ENCODE data around the gene ZFP64. TPM values are rescaled to one million over a fixed set of nuclear protein-coding genes. Genes with fewer than 3 reads are reported as not detected.

Gene ZFP64
- total and polyA plus RNA-seq, 2 donors from 2014 or later = 7.1 to 14.6 TPM

- FAIRE-seq = no peak
- no peak for TF ChIP-seq CTCF (IDR thresholded peaks at IDR 0.05; ENCODE audit: borderline replicate concordance, extremely low read depth, insufficient read depth)
- no peak overlapping the region for H3K4me3 ChIP-seq (ENCODE audit: low read length in 3 of 3)
- no peak for DNase-seq
- H3K4me1 ChIP-seq (ENCODE audit: control insufficient read depth in 2 of 3, insufficient read depth in 2 of 3, low read depth in 1 of 3, low read length in 3 of 3) = no peaks in the 10 kb centered on the region
- intact Hi-C loops (cut with DNase I) = no loop called here
- no peak overlapping the region for H3K27ac ChIP-seq (ENCODE audit: low read depth in 2 of 2, low read length in 2 of 2)
- no peaks in the 10 kb centered on the region for H3K27me3 ChIP-seq (ENCODE audit: control insufficient read depth, insufficient read depth, low read length)
- H3K36me3 ChIP-seq (ENCODE audit: control insufficient read depth in 2 of 3, insufficient read depth in 3 of 3, low read length in 3 of 3) = no peaks in the 10 kb centered on the region
- H3K9me3 ChIP-seq (ENCODE audit: control insufficient read depth in 2 of 3, insufficient read depth in 1 of 3, low read length in 3 of 3) = no peaks in the 10 kb centered on the region
- H3K9ac ChIP-seq (ENCODE audit: low read length in 3 of 3) = no peak overlapping the region
These were observed 12.0 kb downstream of the ZFP64 start for GRCh38 chr20:52179331-52180179.

- Histone ChIP-seq H3K27me3 (ENCODE audit: control insufficient read depth, insufficient read depth, low read length) (no peaks in the 10 kb centered on the region), H3K9ac (ENCODE audit: low read length in 3 of 3) (no peak overlapping the region), H3K4me1 (ENCODE audit: control insufficient read depth in 2 of 3, insufficient read depth in 2 of 3, low read depth in 1 of 3, low read length in 3 of 3) (no peaks in the 10 kb centered on the region), H3K4me3 (ENCODE audit: low read length in 3 of 3) (no peak overlapping the region), H3K36me3 (ENCODE audit: control insufficient read depth in 2 of 3, insufficient read depth in 3 of 3, low read length in 3 of 3) (no peaks in the 10 kb centered on the region), H3K9me3 (ENCODE audit: control insufficient read depth in 2 of 3, insufficient read depth in 1 of 3, low read length in 3 of 3) (no peaks in the 10 kb centered on the region), H3K27ac (ENCODE audit: low read depth in 2 of 2, low read length in 2 of 2) (no peak overlapping the region)
- intact Hi-C loops (cut with DNase I) = no loop called here
- FAIRE-seq (no peak), DNase-seq (no peak)
- TF ChIP-seq CTCF (IDR thresholded peaks at IDR 0.05; ENCODE audit: borderline replicate concordance, extremely low read depth, insufficient read depth) = no peak
These were observed 12.9 kb downstream of the ZFP64 start for GRCh38 chr20:52178691-52179090.

- no peaks in the 10 kb centered on the region for H3K4me1 ChIP-seq (ENCODE audit: control insufficient read depth in 2 of 3, insufficient read depth in 2 of 3, low read depth in 1 of 3, low read length in 3 of 3)
- no peak overlapping the region for H3K9ac ChIP-seq (ENCODE audit: low read length in 3 of 3)
- H3K4me3 ChIP-seq (ENCODE audit: low read length in 3 of 3) = no peak overlapping the region
- no peak for DNase-seq
- no peaks in the 10 kb centered on the region for H3K9me3 ChIP-seq (ENCODE audit: control insufficient read depth in 2 of 3, insufficient read depth in 1 of 3, low read length in 3 of 3)
- FAIRE-seq = no peak
- H3K27ac ChIP-seq (ENCODE audit: low read depth in 2 of 2, low read length in 2 of 2) = no peak overlapping the region
- H3K36me3 ChIP-seq (ENCODE audit: control insufficient read depth in 2 of 3, insufficient read depth in 3 of 3, low read length in 3 of 3) = peaks cover 0 to 2% (median 0%) of the 10 kb centered on the region in 3 donors
- TF ChIP-seq CTCF (IDR thresholded peaks at IDR 0.05; ENCODE audit: borderline replicate concordance, extremely low read depth, insufficient read depth) = no peak
- H3K27me3 ChIP-seq (ENCODE audit: control insufficient read depth, insufficient read depth, low read length) = no peaks in the 10 kb centered on the region
- intact Hi-C loops (cut with DNase I) = no loop called here
These were observed 15.7 kb downstream of the ZFP64 start for GRCh38 chr20:52175840-52176239.

Data from kidney (tissue), 14 donors.